Neural cell (in vitro differentiated cells): ENCODE results near the gene NDUFS3. TPM values are rescaled to one million over a fixed set of nuclear protein-coding genes. Genes with fewer than 3 reads are reported as not detected.

Experiments used
- H2AFZ ChIP-seq: fragments of 200-600, 300-800 bp; sonication (generic), shearing (Covaris generic); 2 replicates; pipeline ENCODE4 v1.6.0; 2014; ENCODE audit warnings: low read depth, mild to moderate bottlenecking, antibody characterized with exemption, low read length, moderate library complexity
- H3F3A ChIP-seq: fragments of 200-600 bp; shearing (Covaris generic); 2 replicates; pipeline ENCODE4 v1.6.1; 2016; ENCODE audit warnings: mild to moderate bottlenecking, moderate library complexity, mixed read lengths, antibody characterized with exemption, low read length; ENCODE audit not compliant: insufficient read depth, poor library complexity, severe bottlenecking
- H3K27ac ChIP-seq: fragments of 200-600, 300-800 bp; sonication (generic), shearing (Covaris generic); 2 replicates; pipeline ENCODE4 v1.5.1; 2014; ENCODE audit warnings: mild to moderate bottlenecking, low read length, moderate library complexity
- H3K27me3 ChIP-seq: fragments of 300-800, 200-600 bp; sonication (generic), shearing (Covaris generic); 2 replicates; pipeline ENCODE4 v1.6.0; 2014; ENCODE audit warnings: mild to moderate bottlenecking, low read depth, low read length, moderate library complexity; ENCODE audit not compliant: insufficient read depth
- H3K36me3 ChIP-seq: fragments of 300-800, 200-600 bp; sonication (generic), shearing (Covaris generic); 2 replicates; pipeline ENCODE4 v1.5.1; 2014; ENCODE audit warnings: mild to moderate bottlenecking, antibody characterized with exemption, low read length, moderate library complexity; ENCODE audit not compliant: insufficient read depth
- H3K4me2 ChIP-seq: fragments of 300-800, 200-600 bp; sonication (generic), shearing (Covaris generic); 2 replicates; pipeline ENCODE4 v1.6.0; 2014; ENCODE audit warnings: mild to moderate bottlenecking, low read length
- H3K4me3 ChIP-seq: fragments of 300-800, 200-600 bp; sonication (generic), shearing (Covaris generic); 2 replicates; pipeline ENCODE4 v1.5.1; 2014; ENCODE audit warnings: mild to moderate bottlenecking, low read length, moderate library complexity
- H3K79me2 ChIP-seq: fragments of 200-600 bp; shearing (Covaris generic); replicated peaks from 2 replicates; pipeline ENCODE4 v1.6.0; 2014; ENCODE audit warnings: mild to moderate bottlenecking, low read length, moderate library complexity; ENCODE audit not compliant: insufficient read depth
- H3K9ac ChIP-seq: fragments of 300-800, 200-600 bp; sonication (generic), shearing (Covaris generic); 2 replicates; pipeline ENCODE4 v1.6.1; 2016; ENCODE audit warnings: mild to moderate bottlenecking, low read length, mixed read lengths
- H3K9me2 ChIP-seq: fragments of 200-600 bp; shearing (Covaris generic); 2 replicates; pipeline ENCODE4 v1.6.1; 2016; ENCODE audit warnings: mild to moderate bottlenecking, low read length, mixed read lengths; ENCODE audit not compliant: insufficient read depth
- H3K9me3 ChIP-seq: fragments of 200-600, 300-800 bp; sonication (generic), shearing (Covaris generic); 2 replicates; pipeline ENCODE4 v1.6.1; 2016; ENCODE audit warnings: mild to moderate bottlenecking, mixed run types, low read length, moderate library complexity, mixed read lengths
- H4K20me1 ChIP-seq: fragments of 200-600 bp; shearing (Covaris generic); 2 replicates; pipeline ENCODE4 v1.6.1; 2016; ENCODE audit warnings: mild to moderate bottlenecking, mixed run types; ENCODE audit not compliant: insufficient read depth
- EP300 ChIP-seq: fragments of 450-650 bp; conservative IDR thresholded peaks from 2 replicates; pipeline ENCODE4 v1.6.1; 2014; ENCODE audit warnings: antibody characterized with exemption, mild to moderate bottlenecking, moderate library complexity; ENCODE audit not compliant: poor library complexity, severe bottlenecking
- EZH2 ChIP-seq: fragments of 200-600, 300-800 bp; shearing (Covaris generic), sonication (generic); IDR thresholded peaks from 2 replicates; pipeline ENCODE4 v1.6.1; 2014; ENCODE audit warnings: antibody characterized with exemption, low read length, borderline replicate concordance, mild to moderate bottlenecking; ENCODE audit not compliant: insufficient read depth, poor library complexity, severe bottlenecking
- MXI1 ChIP-seq: fragments of 450-650 bp; conservative IDR thresholded peaks from 2 replicates; pipeline ENCODE4 v1.6.1; 2014; ENCODE audit warnings: antibody characterized with exemption, mild to moderate bottlenecking; ENCODE audit not compliant: poor library complexity, severe bottlenecking
- POLR2AphosphoS5 ChIP-seq: IDR thresholded peaks from 2 replicates; pipeline ENCODE4 v1.6.1; 2012
- RAD21 ChIP-seq: fragments of 450-650 bp; conservative IDR thresholded peaks from 2 replicates; pipeline ENCODE4 v1.6.1; 2014; ENCODE audit warnings: antibody characterized with exemption, mild to moderate bottlenecking, moderate library complexity
- REST ChIP-seq: IDR thresholded peaks from 2 replicates; pipeline ENCODE4 v1.6.1; 2012; ENCODE audit warnings: borderline replicate concordance
- SMC3 ChIP-seq: fragments of 450-650 bp; conservative IDR thresholded peaks from 2 replicates; pipeline ENCODE4 v1.6.1; 2014; ENCODE audit warnings: antibody characterized with exemption, mild to moderate bottlenecking, moderate library complexity; ENCODE audit not compliant: poor library complexity
- TAF1 ChIP-seq: IDR thresholded peaks from 2 replicates; pipeline ENCODE4 v1.6.1; 2012; ENCODE audit warnings: low read depth
- polyA plus RNA-seq: library from polyadenylated mRNA; depleted of rRNA; stranded (reverse); fragments of >200 nt; gene quantifications from 2 replicates; pipeline ENCODE4 v1.2.3, GENCODE V29; 2014
- TF ChIP-seq, protein P1 (sequence below): fragments of 450-650 bp; IDR thresholded peaks from 2 replicates; pipeline ENCODE4 v1.5.1; 2014; ENCODE audit warnings: antibody characterized with exemption, mild to moderate bottlenecking, moderate library complexity; ENCODE audit not compliant: poor library complexity, severe bottlenecking

The NDUFS3 gene
- polyA plus RNA-seq, 1 donor from 2014 or later, result 186 TPM

DNA sequence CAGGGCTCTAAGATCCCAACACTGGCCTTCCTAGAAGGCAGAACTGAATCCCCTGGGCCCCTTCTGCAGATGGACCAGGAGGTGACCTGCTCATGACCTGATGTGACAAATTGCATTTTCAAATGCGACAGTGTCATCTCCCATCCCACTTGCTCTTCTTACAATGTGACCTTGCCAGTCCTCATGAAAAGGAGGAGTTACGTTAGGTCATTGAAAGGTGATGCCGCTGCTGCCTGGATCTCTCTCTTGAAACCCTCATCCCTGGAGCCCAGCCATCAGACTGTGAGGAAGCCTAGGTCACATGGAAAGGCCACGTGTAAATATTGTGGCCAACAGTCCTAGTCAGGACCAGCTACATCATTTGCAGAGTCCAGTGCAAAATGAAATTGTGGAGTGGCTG is 21.0 kb downstream of the NDUFS3 start:
- H3K79me2 ChIP-seq, result no peaks in the 10 kb centered on the region
- no peaks in the 10 kb centered on the region for H3K9me2 ChIP-seq
- no peak for TF ChIP-seq EP300
- TF ChIP-seq, protein P1, sequence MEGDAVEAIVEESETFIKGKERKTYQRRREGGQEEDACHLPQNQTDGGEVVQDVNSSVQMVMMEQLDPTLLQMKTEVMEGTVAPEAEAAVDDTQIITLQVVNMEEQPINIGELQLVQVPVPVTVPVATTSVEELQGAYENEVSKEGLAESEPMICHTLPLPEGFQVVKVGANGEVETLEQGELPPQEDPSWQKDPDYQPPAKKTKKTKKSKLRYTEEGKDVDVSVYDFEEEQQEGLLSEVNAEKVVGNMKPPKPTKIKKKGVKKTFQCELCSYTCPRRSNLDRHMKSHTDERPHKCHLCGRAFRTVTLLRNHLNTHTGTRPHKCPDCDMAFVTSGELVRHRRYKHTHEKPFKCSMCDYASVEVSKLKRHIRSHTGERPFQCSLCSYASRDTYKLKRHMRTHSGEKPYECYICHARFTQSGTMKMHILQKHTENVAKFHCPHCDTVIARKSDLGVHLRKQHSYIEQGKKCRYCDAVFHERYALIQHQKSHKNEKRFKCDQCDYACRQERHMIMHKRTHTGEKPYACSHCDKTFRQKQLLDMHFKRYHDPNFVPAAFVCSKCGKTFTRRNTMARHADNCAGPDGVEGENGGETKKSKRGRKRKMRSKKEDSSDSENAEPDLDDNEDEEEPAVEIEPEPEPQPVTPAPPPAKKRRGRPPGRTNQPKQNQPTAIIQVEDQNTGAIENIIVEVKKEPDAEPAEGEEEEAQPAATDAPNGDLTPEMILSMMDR, result no peak
- no peak for TF ChIP-seq REST
- TF ChIP-seq EZH2, result no peak
- TF ChIP-seq TAF1, result no peak
- TF ChIP-seq RAD21, result no peak
- TF ChIP-seq SMC3, result no peak
- TF ChIP-seq POLR2AphosphoS5, result no peak
- TF ChIP-seq MXI1, result no peak
- no peak overlapping the region for H2AFZ ChIP-seq
- no peak overlapping the region for H3K4me3 ChIP-seq
- no peak overlapping the region for H3K4me2 ChIP-seq
- H3K9me3 ChIP-seq, result no peaks in the 10 kb centered on the region
- no peak overlapping the region for H3K27ac ChIP-seq
- H3F3A ChIP-seq, result no peaks in the 10 kb centered on the region
- no peaks in the 10 kb centered on the region for H3K27me3 ChIP-seq
- no peak overlapping the region for H3K9ac ChIP-seq
- H3K36me3 ChIP-seq, result no peaks in the 10 kb centered on the region
- H4K20me1 ChIP-seq, result no peaks in the 10 kb centered on the region

GRCh38 chr11:47603295-47603694 is 24.4 kb downstream of the NDUFS3 start:
- Histone ChIP-seq H3K36me3 (no peaks in the 10 kb centered on the region), H3K9me3 (no peaks in the 10 kb centered on the region), H3K27ac (no peak overlapping the region), H3K4me2 (no peak overlapping the region), H3K9ac (no peak overlapping the region), H3K79me2 (no peaks in the 10 kb centered on the region), H2AFZ (no peak overlapping the region), H3K4me3 (no peak overlapping the region), H4K20me1 (no peaks in the 10 kb centered on the region), H3K27me3 (no peaks in the 10 kb centered on the region), H3F3A (no peaks in the 10 kb centered on the region), H3K9me2 (no peaks in the 10 kb centered on the region)
- TF ChIP-seq, protein P1, result no peak
- TF ChIP-seq RAD21 (no peak), MXI1 (no peak), TAF1 (no peak), SMC3 (no peak), EZH2 (no peak), REST (no peak), POLR2AphosphoS5 (no peak), EP300 (no peak)
